Lower lobe of right lung (tissue), 2 donors: ENCODE results near the gene MKX. TPM values are rescaled to one million over a fixed set of nuclear protein-coding genes. Genes with fewer than 3 reads are reported as not detected.

Experiments
- ATAC-seq, 2 donors: fragments of 200-7000 bp; cut with Tn5 transposase; one replicate each; pipeline ENCODE4 v1.9.1; 2020 to 2022; ENCODE audit warnings: mild to moderate bottlenecking in 2 of 2, moderate library complexity in 2 of 2
- DNase-seq: peaks from one replicate; pipeline ENCODE4 v3.0.0-alpha.2; 2020
- H3K27ac ChIP-seq: fragments of 200-600 bp; one replicate; pipeline ENCODE4 v1.8.0; 2022
- H3K27me3 ChIP-seq: fragments of 200-600 bp; one replicate; pipeline ENCODE4 v1.8.0; 2022; ENCODE audit warnings: low read depth
- H3K36me3 ChIP-seq: fragments of 200-600 bp; one replicate; pipeline ENCODE4 v1.8.0; 2022; ENCODE audit warnings: mild to moderate bottlenecking
- H3K4me1 ChIP-seq: fragments of 200-600 bp; one replicate; pipeline ENCODE4 v1.8.0; 2022
- H3K4me3 ChIP-seq: fragments of 200-600 bp; one replicate; pipeline ENCODE4 v1.8.0; 2022; ENCODE audit warnings: mild to moderate bottlenecking
- H3K9me3 ChIP-seq: fragments of 200-600 bp; one replicate; pipeline ENCODE4 v1.8.0; 2022
- intact Hi-C: fragments of 100-400 bp; cut with DNase I; formaldehyde crosslinking; loops from one replicate; pipeline ENCODE4 v1.11.0; 2022
- total RNA-seq: library from RNA; stranded (reverse); fragmentation: NEBNext Ultra II Directional; extraction: Animal tissue kit (Norgen Biotek cat#: 25700); gene quantifications from one replicate; pipeline ENCODE4 v1.2.1, GENCODE V29; 2021
- TF ChIP-seq, protein P1 (sequence below): fragments of 200-600 bp; IDR thresholded peaks from one replicate; pipeline ENCODE4 v1.8.0; 2022; ENCODE audit warnings: antibody characterized with exemption, mild to moderate bottlenecking
- donor health status: DM: no; HTN: yes; CAD: no; lungs with severe emphysema.

MKX gene
- total RNA-seq, 1 donor from 2014 or later = 1.6 TPM

DNA sequence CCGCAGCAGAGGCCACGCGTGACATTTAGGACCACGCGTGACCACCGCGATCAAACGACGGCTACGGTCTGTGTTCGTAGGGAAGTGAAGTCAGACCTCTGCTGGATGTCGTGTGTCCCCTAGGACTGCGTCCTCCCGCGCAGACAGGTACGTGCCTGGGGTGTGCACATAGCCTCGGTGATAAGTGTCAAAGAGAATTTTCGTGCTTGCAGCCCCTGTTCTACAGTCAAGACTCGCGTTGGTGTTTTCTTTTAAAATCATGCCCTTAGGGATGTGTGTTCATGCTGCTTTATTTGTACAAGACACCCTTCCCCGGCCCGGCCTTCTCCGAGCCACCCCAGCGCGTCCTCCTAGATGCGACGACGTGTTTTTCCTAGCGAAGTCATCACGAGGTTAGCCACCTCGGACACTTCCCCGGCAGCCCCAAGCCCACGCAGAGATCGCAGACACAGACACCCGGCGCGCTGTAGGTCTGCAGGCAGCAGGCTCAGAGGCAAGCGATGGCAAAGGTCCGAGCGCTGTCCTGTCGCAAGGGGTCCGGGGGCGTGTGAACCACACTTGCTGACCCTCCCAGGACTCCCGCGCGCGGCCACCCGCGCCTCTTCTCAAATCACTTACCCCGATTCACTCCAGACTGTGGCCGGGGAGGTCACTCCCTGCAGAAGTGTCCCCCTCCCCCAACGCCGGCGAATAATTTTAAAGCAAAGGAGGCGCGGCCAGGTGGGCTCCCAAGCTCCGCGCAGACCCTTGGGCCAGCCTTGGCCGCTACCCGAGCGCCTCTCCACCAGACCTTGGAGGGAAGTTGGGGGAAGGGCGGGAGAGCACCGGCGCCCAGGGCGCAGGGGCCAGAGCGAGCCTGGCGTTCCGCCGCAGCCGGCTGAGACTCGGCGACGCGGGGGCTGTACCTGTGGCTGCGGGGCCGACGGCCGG lies 552 bp downstream of the MKX start:
- peaks cover 95% of the 10 kb centered on the region for H3K27me3 ChIP-seq
- peak in 1 of 2 donors; percentile 1 for ATAC-seq
- H3K27ac ChIP-seq = no peak overlapping the region

DNA sequence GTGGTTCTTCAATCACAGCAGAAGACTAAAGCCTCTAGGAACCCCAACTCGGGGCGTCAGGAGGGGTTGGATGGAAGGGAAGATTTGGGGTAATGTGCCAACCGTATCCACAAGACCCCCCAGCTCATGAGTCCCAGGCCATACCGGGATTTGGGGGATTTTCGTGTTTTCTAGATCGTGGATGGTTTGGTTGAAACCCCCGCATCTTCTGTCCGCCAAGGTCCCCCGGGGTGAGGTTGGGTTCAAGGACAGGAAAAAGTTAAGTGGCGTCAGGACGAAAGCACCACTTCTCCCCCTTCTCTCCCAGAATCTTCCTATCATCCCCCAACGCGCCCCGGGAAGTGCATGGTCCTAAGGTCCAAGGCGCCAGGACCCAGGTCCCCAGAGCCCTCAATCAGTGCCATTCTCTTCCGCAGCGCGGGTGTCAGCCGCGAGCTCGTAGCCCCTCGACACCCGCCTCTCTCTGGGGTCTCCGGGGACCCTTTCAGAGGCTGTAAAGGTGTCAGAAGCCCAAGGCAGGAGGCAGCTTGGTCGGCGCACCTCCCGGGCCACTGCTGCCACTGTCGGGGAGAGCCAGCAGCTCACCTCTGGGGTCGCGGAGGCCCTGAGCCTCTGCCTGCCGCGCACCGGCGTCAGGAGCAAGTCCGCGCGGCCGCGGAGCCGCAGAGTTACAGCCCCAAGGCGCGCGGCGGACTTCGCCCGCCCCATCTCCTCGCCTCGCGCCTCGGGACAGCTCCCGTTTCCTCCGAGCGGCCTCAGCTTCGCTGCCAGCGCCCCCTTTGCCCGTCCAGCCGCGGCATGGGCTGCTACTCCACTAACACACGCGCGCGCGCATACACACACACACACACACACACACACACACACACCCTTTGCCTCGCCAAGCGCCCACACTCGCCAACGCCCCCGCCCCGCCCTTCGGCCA lies 1.5 kb downstream of the MKX start:
- H3K27ac ChIP-seq = no peak overlapping the region

More for the DNA sequence above, 552 bp downstream of the MKX start:
- Histone ChIP-seq H3K4me1 (peaks cover 51% of the 10 kb centered on the region), H3K36me3 (no peaks in the 10 kb centered on the region), H3K4me3 (peak overlapping the region; percentile 67), H3K9me3 (no peaks in the 10 kb centered on the region)
- intact Hi-C loops = no loop called here
- TF ChIP-seq, protein P1, sequence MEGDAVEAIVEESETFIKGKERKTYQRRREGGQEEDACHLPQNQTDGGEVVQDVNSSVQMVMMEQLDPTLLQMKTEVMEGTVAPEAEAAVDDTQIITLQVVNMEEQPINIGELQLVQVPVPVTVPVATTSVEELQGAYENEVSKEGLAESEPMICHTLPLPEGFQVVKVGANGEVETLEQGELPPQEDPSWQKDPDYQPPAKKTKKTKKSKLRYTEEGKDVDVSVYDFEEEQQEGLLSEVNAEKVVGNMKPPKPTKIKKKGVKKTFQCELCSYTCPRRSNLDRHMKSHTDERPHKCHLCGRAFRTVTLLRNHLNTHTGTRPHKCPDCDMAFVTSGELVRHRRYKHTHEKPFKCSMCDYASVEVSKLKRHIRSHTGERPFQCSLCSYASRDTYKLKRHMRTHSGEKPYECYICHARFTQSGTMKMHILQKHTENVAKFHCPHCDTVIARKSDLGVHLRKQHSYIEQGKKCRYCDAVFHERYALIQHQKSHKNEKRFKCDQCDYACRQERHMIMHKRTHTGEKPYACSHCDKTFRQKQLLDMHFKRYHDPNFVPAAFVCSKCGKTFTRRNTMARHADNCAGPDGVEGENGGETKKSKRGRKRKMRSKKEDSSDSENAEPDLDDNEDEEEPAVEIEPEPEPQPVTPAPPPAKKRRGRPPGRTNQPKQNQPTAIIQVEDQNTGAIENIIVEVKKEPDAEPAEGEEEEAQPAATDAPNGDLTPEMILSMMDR = no peak
- peak; percentile 45 for DNase-seq

DNA sequence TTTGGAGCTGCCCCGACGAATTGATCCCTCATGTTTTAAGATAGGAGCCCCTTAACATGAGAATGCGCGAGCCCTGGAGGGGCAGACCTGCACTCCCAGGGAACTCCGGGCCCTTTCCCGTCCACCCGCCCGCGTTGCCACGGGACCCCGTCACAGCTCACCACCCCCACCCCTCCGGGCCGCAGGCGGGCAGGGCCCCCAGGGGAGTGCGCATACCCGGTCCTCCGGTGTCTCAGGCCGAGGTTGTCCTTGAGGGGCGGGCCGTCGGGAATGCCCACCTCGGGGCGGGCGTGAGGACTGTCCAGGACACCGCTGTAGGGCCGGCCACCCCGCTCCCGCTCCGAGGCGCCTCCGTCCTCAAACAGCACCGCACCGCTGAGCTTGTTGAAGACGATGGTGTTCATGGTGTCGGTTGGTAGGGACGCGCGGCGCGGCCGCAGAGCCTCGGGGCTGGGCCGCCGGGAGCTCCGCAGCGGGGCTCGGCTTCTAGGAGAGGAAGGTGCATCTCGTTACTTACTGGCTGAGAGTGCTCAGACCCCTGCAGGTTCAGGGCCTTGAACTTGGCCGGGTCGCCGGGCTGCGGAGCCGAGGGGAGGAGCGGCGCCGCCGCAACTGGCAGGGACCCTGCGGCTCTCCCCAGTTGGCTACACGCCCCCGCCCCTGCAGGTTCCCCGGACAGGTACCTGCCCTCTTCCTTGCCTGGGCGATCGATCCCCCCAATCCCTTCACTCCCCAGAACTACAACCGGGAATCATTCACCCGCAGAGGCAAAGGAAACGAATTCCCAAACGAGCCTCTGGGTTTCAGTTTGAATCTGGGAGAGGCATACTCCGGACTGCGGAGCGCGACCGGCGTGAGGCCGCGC lies 2.4 kb downstream of the MKX start:
- Histone ChIP-seq H3K4me1 (peaks cover 51% of the 10 kb centered on the region), H3K4me3 (peak overlapping the region; percentile 67), H3K36me3 (no peaks in the 10 kb centered on the region), H3K27ac (peak overlapping the region; percentile 73), H3K27me3 (peaks cover 83% of the 10 kb centered on the region), H3K9me3 (no peaks in the 10 kb centered on the region)
- peak; percentile 49 for DNase-seq
- ATAC-seq = peak; percentile 28 to 43
- intact Hi-C loops = no loop called here
- TF ChIP-seq, protein P1 = no peak

More for the DNA sequence above, 1.5 kb downstream of the MKX start:
- Histone ChIP-seq H3K9me3 (no peaks in the 10 kb centered on the region), H3K4me1 (peaks cover 51% of the 10 kb centered on the region), H3K27me3 (peaks cover 92% of the 10 kb centered on the region), H3K36me3 (no peaks in the 10 kb centered on the region), H3K4me3 (peak overlapping the region; percentile 67)
- DNase-seq (peak; percentile 48), ATAC-seq (peak; percentile 5 to 21)
- intact Hi-C loops = no loop called here
- TF ChIP-seq, protein P1 = no peak

DNA sequence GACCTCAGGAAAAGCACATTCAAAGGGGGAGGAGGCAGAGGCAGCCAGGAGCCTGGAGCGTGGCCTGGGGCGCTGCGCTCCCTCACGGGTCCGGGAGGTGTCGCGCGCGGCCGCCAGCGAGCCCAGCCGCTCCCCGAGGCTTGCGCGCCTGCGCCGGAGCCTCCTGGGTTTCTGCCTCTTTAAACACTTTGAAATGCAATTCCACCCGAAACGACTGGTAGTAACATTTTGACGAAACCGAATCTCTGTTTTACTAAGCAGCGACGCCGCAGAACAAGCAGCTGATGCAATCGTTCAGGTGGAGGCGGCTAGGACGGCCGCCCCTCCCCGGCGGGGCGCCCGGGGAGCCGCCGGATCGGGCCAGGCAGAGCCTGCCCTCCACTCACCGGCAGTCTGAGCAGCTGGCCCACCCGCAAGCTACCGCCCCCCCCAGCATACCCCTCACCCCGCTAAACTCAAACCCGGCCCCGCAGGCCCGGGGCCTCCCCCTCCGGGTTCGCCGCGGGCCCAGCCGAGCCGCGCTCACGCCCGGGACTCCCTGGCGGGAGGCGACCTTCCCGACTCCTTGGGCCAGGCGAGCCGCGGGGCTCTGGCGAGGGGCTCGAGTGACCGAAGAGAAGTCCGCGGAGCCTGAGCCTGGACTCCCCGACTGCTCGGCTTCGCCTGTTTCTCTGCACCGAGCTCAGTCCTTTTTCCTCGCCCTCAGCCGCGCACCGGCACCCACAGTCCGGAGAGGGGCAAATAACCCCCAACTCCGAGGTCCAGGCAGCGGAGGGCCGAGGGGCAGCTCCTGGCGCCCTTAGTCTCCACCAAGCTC lies 3.2 kb downstream of the MKX start:
- ATAC-seq (peak; percentile 94), DNase-seq (peak; percentile 87)
- Histone ChIP-seq H3K27ac (peak overlapping the region; percentile 73), H3K27me3 (peaks cover 75% of the 10 kb centered on the region), H3K4me1 (peaks cover 51% of the 10 kb centered on the region), H3K36me3 (no peaks in the 10 kb centered on the region), H3K9me3 (no peaks in the 10 kb centered on the region), H3K4me3 (peak overlapping the region; percentile 67)
- TF ChIP-seq, protein P1 = peak; percentile 80
- intact Hi-C loops = no loop called here
